HL-60/S4 (cell line): ENCODE measurements around the gene HTR3C.
"Not testable (repeated sequence)": the region's sequence is repeated elsewhere in the genome, so short reads cannot be mapped to it uniquely, and the experiment has no call there.

ENCODE experiments used
- in situ Hi-C: fragments of 300-500 bp; cut with MboI; formaldehyde crosslinking; loops from 2 replicates; pipeline ENCODE4 v1.14.3; 2022; ENCODE audit warnings: low sequenced_read_pairs

Gene HTR3C

DNA sequence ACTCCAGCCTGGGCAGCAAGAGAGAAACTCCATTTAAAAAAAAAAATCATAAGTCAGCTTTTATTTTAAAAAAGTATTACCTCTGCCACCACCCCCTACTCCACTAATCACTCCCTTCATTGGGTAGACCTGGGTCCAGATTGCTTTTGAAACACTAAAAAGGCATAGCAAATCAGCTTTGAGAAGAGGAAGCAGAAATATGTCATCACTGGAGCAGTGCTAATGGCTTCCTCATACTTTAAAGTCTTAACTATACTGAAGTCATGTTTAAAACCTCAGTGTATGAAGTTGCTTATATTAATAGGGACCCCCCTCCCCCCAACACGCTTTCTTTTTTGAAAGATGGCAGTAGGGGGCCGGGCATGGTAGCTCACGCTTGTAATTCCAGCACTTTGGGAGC is 22.3 kb upstream of the HTR3C start:
- in situ Hi-C loops = no loop called here

DNA sequence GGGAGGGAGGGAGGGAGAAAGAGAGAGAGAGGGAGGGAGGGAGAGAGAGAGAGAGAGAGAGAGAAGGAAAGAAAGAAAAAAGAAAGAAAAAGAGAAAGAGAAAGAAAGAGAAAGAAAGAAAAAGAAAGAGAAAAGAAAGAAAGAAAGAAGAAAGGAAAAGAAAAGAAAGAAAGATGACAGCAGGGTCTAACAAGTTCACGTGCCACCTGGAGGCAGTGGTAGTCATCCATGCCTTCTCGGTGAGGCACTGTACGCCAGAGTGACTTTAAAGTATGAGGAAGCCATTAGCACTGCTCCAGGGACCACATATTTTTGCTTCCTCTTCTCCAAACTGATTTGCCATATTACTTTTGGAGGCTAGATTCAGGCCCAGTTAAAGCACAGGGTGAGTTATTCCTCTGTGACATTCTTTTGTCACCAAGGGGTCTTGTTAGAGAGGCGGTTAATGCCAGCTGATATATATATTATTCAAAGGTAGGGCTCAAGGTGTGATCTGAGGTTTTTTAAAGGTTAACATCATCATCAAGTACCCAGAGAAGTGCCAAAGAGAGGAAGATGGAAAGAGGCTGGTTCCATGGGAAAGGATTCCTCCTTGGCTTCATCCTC is 21.6 kb upstream of the HTR3C start, which contains the start of gene HTR3D:
TSS of gene HTR3D (plus strand) at position 556 of the 606 bp plus-strand sequence. CDS start at position 556, 0 bp downstream.
- in situ Hi-C loops = no loop called here

DNA sequence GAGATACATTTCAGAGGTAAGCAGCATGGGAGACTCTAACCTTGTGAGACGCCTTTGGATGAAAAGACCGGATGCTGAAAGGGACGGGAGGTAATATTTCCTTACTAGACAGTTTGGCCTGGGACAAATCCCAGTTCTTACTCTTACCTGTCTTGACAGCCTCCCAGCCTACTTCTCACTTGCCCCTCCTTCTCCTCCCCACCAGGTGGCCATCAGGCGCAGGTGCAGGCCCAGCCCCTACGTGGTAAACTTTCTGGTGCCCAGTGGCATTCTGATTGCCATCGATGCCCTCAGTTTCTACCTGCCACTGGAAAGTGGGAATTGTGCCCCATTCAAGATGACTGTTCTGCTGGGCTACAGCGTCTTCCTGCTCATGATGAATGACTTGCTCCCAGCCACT is 15.0 kb upstream of the HTR3C start:
- in situ Hi-C loops = no loop called here

DNA sequence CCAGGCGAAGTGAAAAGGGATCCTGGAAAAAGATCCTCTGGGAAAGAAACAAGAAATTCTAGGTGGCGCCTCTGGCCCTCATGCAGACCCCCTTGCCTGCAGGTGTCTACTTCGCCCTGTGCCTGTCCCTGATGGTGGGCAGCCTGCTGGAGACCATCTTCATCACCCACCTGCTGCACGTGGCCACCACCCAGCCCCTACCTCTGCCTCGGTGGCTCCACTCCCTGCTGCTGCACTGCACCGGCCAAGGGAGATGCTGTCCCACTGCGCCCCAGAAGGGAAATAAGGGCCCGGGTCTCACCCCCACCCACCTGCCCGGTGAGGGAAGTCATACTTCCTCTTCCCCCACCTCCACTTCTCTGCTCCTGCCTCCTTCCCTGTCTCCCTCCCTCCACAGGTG is 14.5 kb upstream of the HTR3C start:
- in situ Hi-C loops = not testable (repeated sequence)

DNA sequence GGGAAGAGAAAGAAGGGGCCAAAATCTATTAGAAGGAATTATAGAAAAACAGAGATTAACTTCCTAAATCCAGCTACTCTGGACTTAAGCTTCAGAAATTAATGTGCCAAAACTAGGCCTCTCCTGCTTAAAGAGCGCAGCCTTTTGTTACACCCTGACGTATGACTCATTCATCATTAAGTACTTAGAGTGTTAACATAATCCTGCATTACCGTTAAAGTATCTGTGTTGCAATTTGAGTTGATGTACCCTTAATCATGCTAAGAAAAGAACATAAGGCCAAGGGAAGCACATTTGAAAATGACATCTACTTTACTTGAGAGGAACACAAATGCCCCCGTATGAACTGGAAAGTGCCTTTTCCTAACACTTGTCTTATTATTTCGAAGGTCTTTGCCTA is 13.4 kb upstream of the HTR3C start:
- in situ Hi-C loops = no loop called here

DNA sequence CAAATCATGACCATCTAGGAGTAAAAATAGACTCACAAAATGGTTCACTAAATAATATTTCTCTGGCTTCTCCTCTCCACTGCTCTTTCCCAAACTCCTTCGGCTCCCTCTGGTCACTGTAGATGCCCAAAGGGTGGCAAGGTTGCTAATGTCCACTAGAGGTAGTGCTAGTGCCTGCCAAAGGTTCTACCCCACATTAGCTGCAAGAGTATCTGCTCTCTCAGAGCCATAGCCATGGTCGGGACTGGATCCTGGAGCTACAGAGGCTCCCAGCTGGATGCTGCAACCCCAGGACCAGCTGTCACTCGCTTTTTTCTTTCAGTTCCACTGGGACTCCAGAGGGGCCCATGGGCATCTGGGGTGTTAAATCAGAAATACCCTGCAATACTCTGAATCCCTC is 12.8 kb upstream of the HTR3C start:
- in situ Hi-C loops = no loop called here

DNA sequence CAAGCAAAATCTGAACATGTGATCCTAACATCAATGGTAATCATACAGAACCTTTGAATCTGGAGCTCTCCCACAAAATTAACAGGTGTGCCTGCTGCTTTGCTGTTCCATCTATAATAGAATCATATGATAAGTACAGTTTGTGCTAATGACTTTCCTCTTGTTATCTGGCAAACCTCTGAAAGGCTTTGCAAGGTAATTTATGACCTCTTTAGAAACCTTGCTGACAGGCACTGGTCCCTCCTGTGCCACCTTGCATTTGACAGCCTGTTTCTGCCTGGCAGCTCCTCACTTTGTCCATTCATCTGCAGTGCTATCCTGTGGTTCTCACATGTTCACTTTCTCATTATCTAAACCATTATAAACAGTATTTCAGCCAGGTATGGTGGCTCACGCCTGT is 10.2 kb upstream of the HTR3C start:
- in situ Hi-C loops = no loop called here

DNA sequence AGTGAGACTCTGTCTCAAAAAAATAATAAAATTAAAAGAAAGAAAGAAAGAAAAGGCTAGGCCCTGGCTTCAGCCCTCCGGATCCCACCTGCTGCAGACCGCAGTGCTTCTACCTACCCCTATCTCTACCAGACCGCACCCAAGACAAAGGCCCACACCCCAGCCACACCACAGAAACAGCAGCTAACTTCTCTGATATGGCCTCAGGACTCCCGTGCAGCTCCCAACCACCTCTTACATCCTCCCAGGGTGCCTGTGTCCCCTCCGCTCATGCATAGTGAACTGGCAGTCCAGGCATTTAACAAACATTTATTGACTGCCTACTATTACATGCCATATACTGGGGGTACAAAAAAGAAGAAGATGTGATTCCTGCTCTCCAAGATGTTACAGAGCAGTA is 6.9 kb upstream of the HTR3C start:
- in situ Hi-C loops = no loop called here

DNA sequence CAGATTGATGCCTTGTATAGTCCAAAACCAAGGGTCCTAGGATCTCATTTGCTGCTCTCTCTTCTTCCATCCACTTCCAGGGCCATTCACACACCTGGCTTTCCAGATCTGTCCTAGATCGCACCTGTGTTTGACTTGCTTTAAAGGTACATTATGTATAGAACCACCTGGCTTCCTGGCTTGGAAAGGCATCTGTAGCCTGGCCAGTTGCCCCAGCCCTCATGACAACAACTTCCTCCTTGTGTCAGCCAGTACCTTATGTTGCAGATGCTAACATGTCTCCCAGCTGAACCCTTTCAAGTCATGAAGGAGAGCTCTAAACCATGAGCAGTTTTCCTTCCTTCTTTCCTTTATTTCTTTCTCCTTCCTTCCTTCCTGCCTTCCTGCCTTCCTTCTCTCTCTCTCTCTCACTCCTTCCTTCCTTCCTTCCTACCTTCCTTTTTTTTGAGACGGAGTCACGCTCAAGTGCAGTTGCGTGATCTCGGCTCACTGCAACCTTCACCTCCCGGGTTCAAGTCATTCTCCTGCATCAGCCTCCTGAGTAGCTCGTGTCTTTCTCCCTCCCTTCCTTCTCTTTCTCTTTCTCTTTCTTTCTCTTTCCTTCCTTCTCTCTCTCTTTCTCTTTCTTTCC is 2.5 kb upstream of the HTR3C start:
- in situ Hi-C loops = no loop called here

DNA sequence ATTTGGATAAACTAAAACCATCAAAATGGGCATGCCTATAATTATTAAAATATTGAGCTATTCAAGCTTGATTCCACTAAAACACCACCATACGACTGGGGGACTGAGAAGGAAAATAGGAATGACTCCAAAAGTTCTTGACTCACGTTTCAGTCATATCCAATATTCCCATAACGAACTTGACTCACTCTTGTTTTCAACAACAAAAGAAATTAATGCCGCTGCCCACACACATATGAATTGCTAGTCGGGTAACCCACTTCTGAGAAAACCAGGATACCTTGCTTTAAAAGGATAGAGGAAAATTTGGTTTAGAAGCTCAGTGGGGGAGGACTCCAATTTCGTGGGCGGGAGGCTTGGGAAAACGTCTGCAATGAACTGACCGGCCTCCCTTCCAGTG is 5.2 kb downstream of the HTR3C start:
- in situ Hi-C loops = no loop called here

DNA sequence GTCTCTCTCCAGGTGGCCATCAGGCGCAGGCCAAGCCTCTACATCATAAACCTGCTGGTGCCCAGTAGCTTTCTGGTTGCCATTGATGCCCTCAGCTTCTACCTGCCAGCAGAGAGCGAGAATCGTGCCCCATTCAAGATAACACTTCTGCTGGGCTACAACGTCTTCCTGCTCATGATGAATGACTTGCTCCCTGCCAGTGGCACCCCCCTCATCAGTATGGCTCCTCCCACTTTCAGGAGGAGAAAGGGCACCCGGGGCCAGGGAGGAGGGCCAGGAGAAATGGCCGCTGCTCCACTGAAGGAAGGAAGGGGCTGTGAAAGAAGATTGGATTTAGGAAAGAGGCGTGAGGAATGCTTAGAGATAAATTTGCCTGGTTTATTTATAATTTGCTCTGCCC is 6.6 kb downstream of the HTR3C start:
- in situ Hi-C loops = no loop called here

DNA sequence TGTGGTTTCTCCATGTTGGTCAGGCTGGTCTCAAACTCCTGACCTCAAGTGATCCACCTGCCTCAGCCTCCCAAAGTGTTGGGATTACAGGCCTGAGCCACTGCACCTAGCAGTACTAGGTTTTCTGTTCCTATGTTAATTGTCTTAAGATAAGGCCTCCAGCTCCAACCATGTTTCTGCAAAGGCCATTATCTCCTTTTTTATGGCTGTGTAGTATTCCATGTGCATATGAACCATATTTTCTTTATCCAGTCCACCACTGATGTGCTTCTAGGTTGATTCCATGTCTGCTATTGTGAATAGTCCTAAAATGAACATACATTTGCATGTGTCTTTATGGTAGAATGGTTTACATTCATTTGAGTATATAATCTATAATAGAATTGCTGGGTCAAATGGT is 9.8 kb downstream of the HTR3C start:
- in situ Hi-C loops = no loop called here

DNA sequence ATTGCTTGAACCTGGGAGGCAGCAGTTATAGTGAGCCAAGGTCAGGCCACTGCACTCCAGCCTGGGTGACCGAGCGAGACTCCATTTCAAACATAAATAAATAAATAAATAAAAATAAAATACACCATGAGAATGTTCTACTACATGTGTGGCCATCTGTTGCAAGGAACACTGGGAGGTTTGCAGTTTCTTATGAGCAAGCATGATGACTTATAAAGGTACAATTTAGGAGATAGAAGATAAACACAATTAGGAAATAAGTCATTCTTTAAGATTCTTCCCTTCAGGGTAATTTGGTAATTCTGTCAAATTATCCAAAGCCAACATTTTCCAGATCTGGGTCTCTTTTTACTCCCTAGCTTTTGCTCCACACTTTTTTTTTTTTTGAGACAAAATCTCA is 13.4 kb downstream of the HTR3C start:
- in situ Hi-C loops = no loop called here

DNA sequence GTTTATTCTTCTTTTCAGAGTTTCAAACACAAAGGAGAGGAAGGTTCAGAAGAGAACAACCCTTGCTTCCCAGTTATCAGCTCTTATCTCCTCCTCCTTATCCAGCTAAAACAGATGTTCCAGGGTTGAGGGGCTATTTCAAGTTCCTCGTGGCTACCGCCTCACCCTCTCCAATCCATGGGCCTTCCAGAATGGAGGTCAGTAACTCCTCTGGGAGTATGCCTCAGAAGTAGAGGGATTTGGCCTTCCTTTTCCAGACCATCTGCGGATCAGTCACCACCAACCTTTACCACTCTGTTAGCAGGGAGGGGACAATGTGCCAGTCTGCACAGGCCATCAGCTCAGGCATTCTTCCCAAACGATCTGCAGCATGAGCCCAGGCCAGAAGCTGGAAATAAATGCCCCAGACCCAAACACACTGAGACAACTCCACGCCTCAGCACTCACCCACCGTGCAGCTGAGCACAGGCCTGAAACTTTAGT is 14.8 kb downstream of the HTR3C start:
- in situ Hi-C loops = no loop called here

DNA sequence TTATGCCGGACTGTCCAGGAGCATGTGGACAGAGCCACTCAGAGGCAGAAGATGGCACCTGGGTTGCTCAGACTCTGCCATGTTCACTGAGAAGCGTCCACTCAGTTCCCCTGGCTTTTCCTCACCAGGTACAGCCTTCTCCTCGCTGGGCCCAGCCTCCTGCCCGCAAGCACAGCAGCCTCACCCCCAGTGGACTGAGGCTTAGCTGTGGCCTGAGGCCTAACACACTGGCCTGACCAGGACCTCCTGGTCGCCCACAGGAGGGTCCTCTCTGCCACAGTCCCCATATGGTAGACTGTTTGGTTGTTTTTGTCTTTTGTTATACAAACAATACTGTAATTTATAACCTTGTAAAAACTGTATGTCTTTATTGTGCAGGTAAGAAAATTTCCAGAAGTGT is 15.5 kb downstream of the HTR3C start:
- in situ Hi-C loops = no loop called here

DNA sequence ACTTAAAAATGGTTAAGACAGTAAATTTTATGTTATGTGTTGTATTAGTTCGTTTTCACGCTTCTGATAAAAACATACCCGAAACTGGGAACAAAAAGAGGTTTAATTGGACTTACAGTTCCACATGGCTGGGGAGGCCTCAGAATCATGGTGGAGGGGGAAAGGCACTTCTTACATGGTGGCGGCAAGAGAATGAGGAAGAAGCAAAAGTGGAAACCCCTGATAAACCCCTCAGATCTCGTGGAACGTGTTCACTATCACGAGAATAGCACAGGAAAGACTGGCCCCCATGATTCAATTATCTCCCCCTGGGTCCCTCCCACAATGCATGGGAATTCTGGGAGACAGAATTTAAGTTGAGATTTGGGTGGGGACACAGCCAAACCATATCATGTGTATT is 18.3 kb downstream of the HTR3C start:
- in situ Hi-C loops = not testable (repeated sequence)

DNA sequence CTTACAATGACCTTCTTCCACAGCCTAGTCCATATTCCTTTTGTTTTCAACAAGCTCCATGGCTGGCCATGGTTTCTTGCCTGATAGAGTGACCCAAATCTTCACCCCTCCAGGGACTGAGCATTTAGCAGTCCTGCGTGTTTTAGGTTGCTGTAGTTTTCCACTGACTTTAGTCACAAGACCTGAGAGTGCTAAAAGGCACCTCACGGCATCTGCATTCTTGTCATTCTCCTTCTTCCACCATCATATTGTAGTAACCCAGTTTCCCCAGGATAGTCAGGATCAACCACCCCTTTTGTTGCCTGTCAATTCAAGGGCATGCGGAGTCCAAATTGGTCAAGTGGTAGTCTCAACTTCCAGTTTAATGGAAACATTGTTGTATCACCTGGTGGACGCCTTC is 20.8 kb downstream of the HTR3C start:
- in situ Hi-C loops = no loop called here

DNA sequence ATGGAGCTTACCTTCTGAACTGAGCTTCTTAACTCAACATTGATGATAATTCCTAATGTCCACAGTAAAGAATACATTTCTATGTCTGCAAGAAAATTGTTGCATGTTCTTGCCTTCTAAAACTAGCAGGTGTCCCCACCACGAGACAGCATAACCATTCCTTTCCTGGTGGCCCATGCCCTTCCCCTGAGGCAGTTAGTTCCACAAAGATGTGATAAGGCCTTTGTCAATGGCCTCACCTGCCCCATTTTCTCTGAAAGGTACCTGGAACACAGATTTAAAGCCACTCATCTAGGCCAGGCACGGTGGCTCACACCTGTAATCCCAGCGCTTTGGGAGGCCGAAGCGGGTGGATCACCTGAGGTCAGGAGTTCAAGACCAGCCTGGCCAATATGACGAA is 23.1 kb downstream of the HTR3C start:
- in situ Hi-C loops = no loop called here

DNA sequence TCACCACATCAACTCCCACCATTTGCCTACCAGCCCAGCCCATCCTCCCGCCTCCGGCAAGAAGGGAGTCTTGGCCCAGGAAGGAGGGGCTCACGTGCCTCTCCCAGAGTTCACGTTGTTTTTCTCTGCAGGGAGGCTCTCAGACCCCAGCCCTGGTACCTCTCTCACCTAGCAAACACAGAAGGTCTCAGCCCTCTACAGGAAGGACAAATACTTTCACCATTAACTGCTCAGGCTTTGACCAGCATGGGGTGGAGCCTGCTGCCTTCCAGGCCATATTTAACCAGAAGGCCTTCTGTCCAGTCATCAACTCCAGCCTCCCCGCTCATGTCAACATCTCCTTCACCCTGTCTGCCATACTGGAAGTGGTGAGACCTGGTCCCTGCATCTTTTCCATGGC is 25.0 kb downstream of the HTR3C start:
- in situ Hi-C loops = no loop called here

DNA sequence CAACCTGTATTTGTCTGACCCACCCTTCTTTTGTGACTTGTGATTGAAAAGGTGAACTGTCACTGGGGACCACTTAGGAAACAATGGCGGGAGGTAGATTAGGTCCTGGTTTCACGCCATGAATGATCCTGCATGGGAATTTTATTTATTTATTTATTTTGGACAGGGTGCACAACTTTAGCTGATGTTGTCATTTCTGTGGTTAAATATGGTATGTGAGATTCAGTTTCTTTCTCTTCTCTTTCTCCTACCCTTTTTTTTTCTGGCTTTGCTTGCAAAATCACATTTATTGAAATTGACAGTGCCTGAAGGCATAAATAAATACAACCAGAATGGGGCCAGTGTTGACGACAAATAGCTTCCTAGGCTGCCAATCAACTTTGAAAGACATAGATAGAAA is 26.0 kb downstream of the HTR3C start:
- in situ Hi-C loops = no loop called here

DNA sequence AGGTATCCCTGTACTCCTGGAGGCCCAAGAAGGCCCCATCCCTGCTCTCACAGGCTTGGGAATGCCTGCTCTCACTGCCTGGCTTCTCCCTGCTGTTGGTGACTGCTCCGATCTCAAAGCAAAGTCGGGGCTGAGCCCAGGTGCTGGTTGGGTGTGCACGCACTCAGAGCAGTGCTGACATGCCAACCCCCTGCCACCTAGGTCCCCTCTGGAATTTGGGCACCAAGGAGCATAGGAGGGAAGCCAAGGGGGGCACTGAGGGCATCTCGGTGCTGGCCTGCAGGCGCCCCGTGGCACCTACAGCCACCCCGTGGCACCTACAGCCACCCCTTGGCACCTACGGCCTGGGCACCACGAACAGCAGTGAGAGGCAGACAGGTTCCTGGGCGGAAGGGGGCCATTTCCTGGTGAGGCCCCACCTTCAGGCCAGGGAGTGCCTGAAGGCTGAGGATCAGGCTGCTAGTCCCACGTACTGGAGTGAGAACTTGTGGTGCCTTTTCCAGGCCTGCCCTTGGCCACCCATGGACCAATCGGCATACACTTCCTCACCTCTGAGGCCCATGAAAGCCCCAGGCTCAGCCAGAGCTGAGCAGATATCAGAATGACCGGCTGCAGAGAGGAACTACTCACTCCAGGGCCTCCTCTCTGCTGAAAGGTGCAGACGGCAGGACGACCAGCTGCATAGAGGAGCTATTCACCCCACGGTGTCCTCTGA is 28.4 kb downstream of the HTR3C start:
- in situ Hi-C loops = no loop called here

DNA sequence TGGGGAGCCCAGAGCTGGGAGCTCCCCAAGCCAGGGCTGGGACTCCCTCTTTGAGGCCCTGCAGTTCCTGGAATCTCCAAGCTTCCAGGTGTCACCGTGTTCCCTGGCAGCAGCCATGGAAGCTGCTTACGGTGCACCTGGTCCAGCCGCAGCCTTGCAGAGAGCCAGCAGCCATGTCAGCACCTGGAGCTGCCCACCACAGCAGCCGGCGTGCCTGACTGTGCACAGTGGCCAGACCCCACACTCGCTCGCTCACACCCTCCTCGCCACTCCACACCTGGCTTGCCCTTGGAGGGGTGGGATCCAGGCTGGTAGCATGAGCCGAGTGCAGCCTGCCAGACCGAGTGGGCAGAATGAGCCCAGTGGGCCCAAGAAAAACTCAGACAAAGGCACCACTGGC is 29.2 kb downstream of the HTR3C start:
- in situ Hi-C loops = no loop called here
